ENCODE results near the gene KCNH6.

GRCh38 chr17:63492940-63493339 is 30.2 kb upstream of the KCNH6 start:
- TF ChIP-seq CTCF (conservative IDR thresholded peaks at IDR 0.05; ENCODE audit: low read length) = no peak
- TF ChIP-seq EZH2phosphoT487 (IDR thresholded peaks at IDR 0.05; ENCODE audit: borderline replicate concordance) = no peak

Measured in Loucy (cell line).